ENCODE data around the gene PCDHGA1. TPM values are rescaled to one million over a fixed set of nuclear protein-coding genes. Genes with fewer than 3 reads are reported as not detected.

PCDHGA1 gene
- total RNA-seq (0.24 and 0.33 TPM in 2 replicates), polyA plus RNA-seq (not detected in 2 replicates)

- Histone ChIP-seq H3K9me3 (ENCODE audit: low read depth) (peaks cover 3% of the 10 kb centered on the region), H4K20me1 (ENCODE audit: insufficient read depth, poor library complexity, severe bottlenecking) (no peaks in the 10 kb centered on the region), H3K79me2 (no peaks in the 10 kb centered on the region), H2AFZ (no peak within 1 kb of the TSS), H3K27ac (no peak within 1 kb of the TSS), H3K9me2 (replicated peaks; ENCODE audit: insufficient read depth) (no peaks in the 10 kb centered on the region), H3K4me2 (no peak within 1 kb of the TSS), H3K36me3 (replicated peaks; ENCODE audit: insufficient read depth, low read depth) (no peaks in the 10 kb centered on the region), H3K4me1 (ENCODE audit: insufficient read depth) (no peaks in the 10 kb centered on the region), H3K4me3 (no peak within 1 kb of the TSS), H3K27me3 (no peaks in the 10 kb centered on the region)
- DNase-seq (ENCODE audit: low spot score), result no peak
- TF ChIP-seq, protein P1, sequence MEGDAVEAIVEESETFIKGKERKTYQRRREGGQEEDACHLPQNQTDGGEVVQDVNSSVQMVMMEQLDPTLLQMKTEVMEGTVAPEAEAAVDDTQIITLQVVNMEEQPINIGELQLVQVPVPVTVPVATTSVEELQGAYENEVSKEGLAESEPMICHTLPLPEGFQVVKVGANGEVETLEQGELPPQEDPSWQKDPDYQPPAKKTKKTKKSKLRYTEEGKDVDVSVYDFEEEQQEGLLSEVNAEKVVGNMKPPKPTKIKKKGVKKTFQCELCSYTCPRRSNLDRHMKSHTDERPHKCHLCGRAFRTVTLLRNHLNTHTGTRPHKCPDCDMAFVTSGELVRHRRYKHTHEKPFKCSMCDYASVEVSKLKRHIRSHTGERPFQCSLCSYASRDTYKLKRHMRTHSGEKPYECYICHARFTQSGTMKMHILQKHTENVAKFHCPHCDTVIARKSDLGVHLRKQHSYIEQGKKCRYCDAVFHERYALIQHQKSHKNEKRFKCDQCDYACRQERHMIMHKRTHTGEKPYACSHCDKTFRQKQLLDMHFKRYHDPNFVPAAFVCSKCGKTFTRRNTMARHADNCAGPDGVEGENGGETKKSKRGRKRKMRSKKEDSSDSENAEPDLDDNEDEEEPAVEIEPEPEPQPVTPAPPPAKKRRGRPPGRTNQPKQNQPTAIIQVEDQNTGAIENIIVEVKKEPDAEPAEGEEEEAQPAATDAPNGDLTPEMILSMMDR (IDR thresholded peaks at IDR 0.05; ENCODE audit: poor library complexity), result no peak
- TF ChIP-seq EZH2phosphoT487 (IDR thresholded peaks at IDR 0.05; ENCODE audit: low read depth, severe bottlenecking, unreplicated experiment), result no peak
- no peak for TF ChIP-seq EZH2 (IDR thresholded peaks at IDR 0.05; ENCODE audit: borderline replicate concordance)
- WGBS (ENCODE audit: low lambda C conversion rate, missing lambda C conversion rate), result 88% methylated on average over 21 of the region's 21 CpGs
Observed at GRCh38 chr5:141330299-141331080, at the start of gene PCDHGA1. PCDHGA1 (plus strand) TSS chr5:141330514.

DNA sequence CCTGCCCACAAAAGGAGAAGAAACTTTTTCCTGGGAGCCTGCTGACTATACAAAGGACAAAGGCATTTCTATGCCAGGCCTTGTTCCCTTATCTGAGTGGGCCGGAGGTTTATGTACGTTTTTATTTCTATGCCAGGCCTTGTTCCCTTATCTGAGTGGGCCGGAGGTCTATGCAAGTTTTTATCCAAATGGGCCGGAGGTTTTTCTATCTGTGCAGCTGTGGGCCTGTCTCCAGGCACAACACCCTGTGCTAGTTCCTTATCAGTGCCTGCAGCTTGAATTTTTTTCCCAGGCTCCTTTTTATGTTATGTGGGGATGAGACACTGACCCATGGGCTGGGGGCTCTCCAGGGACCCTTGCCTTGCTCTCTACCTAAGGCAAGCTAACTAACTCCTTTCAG is 31.9 kb upstream of the PCDHGA1 start:
- Histone ChIP-seq H3K9me2 (replicated peaks; ENCODE audit: insufficient read depth) (no peaks in the 10 kb centered on the region), H3K27ac (no peak overlapping the region), H3K4me3 (no peak overlapping the region), H3K4me2 (no peak overlapping the region), H3K36me3 (replicated peaks; ENCODE audit: insufficient read depth, low read depth) (no peaks in the 10 kb centered on the region), H4K20me1 (ENCODE audit: insufficient read depth, poor library complexity, severe bottlenecking) (no peaks in the 10 kb centered on the region), H3K27me3 (no peaks in the 10 kb centered on the region), H3K9me3 (ENCODE audit: low read depth) (peaks cover 42% of the 10 kb centered on the region), H3K4me1 (ENCODE audit: insufficient read depth) (no peaks in the 10 kb centered on the region), H2AFZ (no peak overlapping the region), H3K79me2 (peaks cover 8% of the 10 kb centered on the region)
- DNase-seq (ENCODE audit: low spot score), result no peak
- WGBS (ENCODE audit: low lambda C conversion rate, missing lambda C conversion rate), result 60% methylated on average over 4 of the region's 4 CpGs
- TF ChIP-seq EZH2 (IDR thresholded peaks at IDR 0.05; ENCODE audit: borderline replicate concordance), result no peak

GRCh38 chr5:141303756-141304155 is 26.6 kb upstream of the PCDHGA1 start, which contains the start of gene SLC25A2:
SLC25A2 (minus strand) TSS chr5:141304049; CDS start chr5:141303865, 184 bp downstream.
- H3K27me3 ChIP-seq, result no peaks in the 10 kb centered on the region
- no peak within 1 kb of the TSS for H3K4me3 ChIP-seq
- no peak within 1 kb of the TSS for H3K27ac ChIP-seq
- no peaks in the 10 kb centered on the region for H3K4me1 ChIP-seq (ENCODE audit: insufficient read depth)
- WGBS (ENCODE audit: low lambda C conversion rate, missing lambda C conversion rate), result over 99% methylated on average over 24 of the region's 36 CpGs
- no peaks in the 10 kb centered on the region for H4K20me1 ChIP-seq (ENCODE audit: insufficient read depth, poor library complexity, severe bottlenecking)
- no peak within 1 kb of the TSS for H2AFZ ChIP-seq
- no peak within 1 kb of the TSS for H3K4me2 ChIP-seq
- H3K9me2 ChIP-seq (replicated peaks; ENCODE audit: insufficient read depth), result no peaks in the 10 kb centered on the region
- peaks cover 6% of the 10 kb centered on the region for H3K79me2 ChIP-seq
- H3K9me3 ChIP-seq (ENCODE audit: low read depth), result peaks cover 36% of the 10 kb centered on the region
- TF ChIP-seq EZH2phosphoT487 (IDR thresholded peaks at IDR 0.05; ENCODE audit: low read depth, severe bottlenecking, unreplicated experiment), result no peak
- TF ChIP-seq, protein P1 (IDR thresholded peaks at IDR 0.05; ENCODE audit: poor library complexity), result no peak
- TF ChIP-seq EZH2 (IDR thresholded peaks at IDR 0.05; ENCODE audit: borderline replicate concordance), result no peak
- no peaks in the 10 kb centered on the region for H3K36me3 ChIP-seq (replicated peaks; ENCODE audit: insufficient read depth, low read depth)
- DNase-seq (ENCODE audit: low spot score), result no peak

DNA sequence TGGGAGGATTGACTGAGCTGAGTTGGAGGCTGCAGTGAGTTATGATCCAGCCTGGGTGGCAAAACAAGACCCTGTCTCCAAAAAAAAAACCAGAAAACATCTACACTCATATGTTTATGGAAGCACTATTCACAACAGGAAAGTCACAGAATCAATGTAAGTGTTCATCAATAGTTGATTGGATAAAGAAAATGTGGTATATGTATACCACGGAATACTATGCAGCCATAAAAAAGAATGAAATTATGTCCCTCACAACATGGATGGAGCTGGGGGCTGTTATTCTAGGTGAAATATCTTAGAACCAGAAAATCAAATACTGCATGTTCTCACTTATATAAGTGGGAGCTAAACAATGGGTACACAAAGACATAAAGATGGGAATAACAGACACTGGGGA is 23.7 kb upstream of the PCDHGA1 start:
- 100% methylated on average over 1 of the region's 1 CpG for WGBS (ENCODE audit: low lambda C conversion rate, missing lambda C conversion rate)
- Histone ChIP-seq H3K79me2 (peaks cover 8% of the 10 kb centered on the region), H3K27me3 (no peaks in the 10 kb centered on the region), H2AFZ (no peak overlapping the region), H3K36me3 (replicated peaks; ENCODE audit: insufficient read depth, low read depth) (peaks cover 2% of the 10 kb centered on the region), H3K4me3 (no peak overlapping the region), H3K9me3 (ENCODE audit: low read depth) (peaks cover 51% of the 10 kb centered on the region), H3K4me1 (ENCODE audit: insufficient read depth) (no peaks in the 10 kb centered on the region), H4K20me1 (ENCODE audit: insufficient read depth, poor library complexity, severe bottlenecking) (no peaks in the 10 kb centered on the region), H3K4me2 (no peak overlapping the region), H3K9me2 (replicated peaks; ENCODE audit: insufficient read depth) (no peaks in the 10 kb centered on the region), H3K27ac (no peak overlapping the region)
- DNase-seq (ENCODE audit: low spot score), result no peak
- TF ChIP-seq EZH2phosphoT487 (IDR thresholded peaks at IDR 0.05; ENCODE audit: low read depth, severe bottlenecking, unreplicated experiment) (no peak), EZH2 (IDR thresholded peaks at IDR 0.05; ENCODE audit: borderline replicate concordance) (no peak)
- TF ChIP-seq, protein P1 (IDR thresholded peaks at IDR 0.05; ENCODE audit: poor library complexity), result no peak

Measured in hepatocyte (in vitro differentiated cells).